GM19043 (cell line): ENCODE data around the gene NUP214.
A peak's percentile ranks its signal among the peaks of the same experiment; 100 is the strongest.

ENCODE experiments used
- ATAC-seq: cut with Tn5 transposase; IDR thresholded peaks from one replicate; pipeline ENCODE4 v1.9.1; 2021; ENCODE audit warnings: low read depth; ENCODE audit not compliant: unreplicated experiment

Gene NUP214

GRCh38 chr9:131125288-131126058, at the start of gene NUP214:
Gene NUP214 (plus strand): TSS chr9:131125586. CDS start chr9:131125705, 119 bp downstream.
- peak; percentile 96 for ATAC-seq

GRCh38 chr9:131076347-131077195, 48.8 kb upstream of the NUP214 start:
- no peak for ATAC-seq

GRCh38 chr9:131078427-131079366, 46.7 kb upstream of the NUP214 start:
- ATAC-seq, result no peak

DNA sequence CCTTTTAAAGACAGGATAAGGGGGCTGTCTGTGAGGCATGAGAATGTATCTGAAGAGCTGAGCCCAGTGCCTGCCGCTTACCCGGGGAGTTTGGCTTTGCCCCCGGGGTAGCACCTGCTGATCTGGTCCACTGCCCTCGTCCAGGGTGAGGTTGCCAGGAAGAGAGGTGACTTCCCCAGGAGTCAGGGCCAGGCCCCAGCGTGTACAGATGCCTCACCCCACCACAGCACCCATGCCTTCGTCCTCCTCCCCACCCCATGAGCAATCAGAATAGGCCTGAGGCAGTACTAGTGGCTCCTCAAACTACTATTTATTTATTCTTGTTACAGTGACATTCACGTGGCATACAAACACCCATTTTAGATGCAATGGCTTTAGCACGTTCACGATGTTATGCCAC, 44.8 kb upstream of the NUP214 start:
- no peak for ATAC-seq

DNA sequence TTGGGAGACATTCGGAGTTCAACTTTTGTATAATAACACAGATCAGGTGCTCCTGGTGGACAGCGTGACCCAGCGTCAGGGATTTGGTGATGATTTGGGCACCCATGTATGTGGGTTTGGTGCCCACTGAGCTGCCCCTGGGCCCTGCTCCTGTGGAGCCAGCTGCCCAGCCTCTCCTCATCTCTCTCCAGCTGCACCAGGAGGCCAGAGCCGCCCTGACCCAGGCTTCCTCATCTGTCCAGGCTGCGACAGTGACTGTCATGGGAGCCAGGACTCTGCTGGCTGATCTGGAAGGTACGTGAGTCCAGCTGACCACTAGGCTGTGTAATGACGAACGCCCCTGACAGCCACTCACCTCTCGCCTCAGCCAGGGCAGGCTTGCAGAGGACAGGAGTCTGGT, 43.5 kb upstream of the NUP214 start:
- no peak for ATAC-seq

DNA sequence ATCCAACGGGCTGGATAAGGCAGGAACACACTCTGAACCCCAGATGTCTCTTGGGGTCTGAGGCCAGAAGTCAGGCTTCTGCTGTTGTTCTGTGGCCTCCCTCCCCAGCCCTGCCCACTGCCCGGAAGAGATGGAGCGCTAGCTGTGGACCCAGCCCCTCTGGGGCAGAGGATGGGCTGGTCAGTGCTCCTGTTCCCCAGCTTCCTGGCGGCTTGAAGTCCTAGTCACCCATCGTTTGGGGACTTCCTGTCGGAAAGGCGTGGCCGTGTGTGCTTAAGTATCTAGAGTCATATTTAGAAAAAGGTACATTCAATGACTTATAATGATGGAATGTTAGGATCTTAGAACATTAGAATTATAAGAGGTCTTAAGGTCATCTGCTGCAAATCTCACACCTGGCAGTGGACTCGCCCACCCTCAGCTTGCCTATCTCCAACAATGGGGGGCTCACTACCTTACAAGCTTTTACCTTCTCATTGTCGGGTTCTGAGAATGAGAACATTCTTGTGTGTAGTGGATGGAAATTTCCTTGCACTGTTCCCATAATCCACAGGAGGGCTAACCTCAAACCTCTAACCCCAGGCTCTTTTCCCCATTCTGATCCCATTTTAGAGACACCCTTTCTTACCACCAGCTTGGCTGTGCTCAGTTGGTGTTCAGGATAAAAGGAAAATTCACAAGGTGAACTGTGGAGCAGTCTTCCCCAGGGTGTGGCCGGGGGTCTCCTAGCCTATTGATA, 42.4 kb upstream of the NUP214 start:
- ATAC-seq, result no peak

GRCh38 chr9:131084661-131085369, 40.6 kb upstream of the NUP214 start:
- no peak for ATAC-seq

- ATAC-seq, result no peak
Measured at GRCh38 chr9:131085370-131086122, 39.8 kb upstream of the NUP214 start.

DNA sequence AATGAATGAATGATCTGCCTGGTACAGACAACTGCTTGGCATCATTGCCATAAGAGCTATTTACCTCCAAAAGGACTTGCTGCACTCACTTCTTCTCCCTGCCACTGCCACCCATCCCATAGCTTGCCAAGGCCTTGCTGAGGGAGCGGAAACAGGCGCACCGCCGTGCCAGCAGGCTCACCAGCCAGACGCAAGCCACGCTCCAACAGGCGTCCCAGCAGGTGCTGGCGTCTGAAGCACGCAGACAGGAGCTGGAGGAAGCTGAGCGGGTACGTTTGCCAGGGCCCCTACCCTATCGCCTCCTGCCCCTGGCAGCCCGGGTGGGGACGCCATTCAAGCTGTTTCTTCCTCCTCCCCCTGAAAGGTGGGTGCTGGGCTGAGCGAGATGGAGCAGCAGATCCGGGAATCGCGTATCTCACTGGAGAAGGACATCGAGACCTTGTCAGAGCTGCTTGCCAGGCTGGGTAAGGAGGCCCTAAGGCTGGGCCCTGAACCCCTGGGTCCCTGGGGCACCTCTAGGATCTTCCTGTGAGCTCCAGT, 38.0 kb upstream of the NUP214 start:
- ATAC-seq, result no peak

DNA sequence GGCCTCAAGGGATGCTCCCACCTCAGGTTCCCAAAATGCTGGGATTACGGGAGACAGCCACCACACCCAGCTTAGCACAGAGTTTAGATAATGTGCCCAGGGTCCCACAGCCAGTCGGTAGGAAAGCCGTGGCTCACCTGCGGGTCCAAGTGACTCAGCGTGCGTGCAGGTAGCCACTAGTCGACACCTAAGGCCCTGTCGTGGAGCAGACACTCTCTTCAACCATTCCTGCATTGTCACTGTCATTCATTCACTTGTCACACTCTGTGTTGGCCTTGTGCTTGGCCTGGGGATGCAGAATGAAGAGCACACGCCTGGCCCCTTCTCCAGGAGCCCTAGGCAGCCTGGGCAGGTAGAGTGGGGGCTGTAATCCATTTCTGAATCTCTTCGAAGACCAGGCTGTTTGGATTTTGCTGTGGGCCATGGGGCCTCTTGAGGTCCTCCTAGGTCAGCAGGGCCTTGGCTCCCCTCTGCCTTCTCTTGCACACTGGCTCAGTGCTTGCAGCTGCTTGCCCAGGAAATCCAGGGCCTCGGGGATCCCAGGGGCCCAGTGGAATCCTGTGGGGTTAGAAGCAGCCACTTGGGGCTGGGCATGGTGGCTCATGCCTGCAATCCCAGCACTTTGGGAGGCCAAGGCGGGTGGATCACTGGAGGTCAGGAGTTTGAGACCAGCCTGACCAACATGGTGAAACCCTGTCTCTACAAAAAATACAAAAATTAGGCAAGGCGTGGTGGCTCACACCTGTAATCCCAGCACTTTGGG, 35.2 kb upstream of the NUP214 start:
- ATAC-seq, result no peak

- ATAC-seq, result no peak
Measured at GRCh38 chr9:131091352-131091992, 33.9 kb upstream of the NUP214 start.

GRCh38 chr9:131092030-131092429, 33.4 kb upstream of the NUP214 start:
- no peak for ATAC-seq

GRCh38 chr9:131092548-131093440, 32.6 kb upstream of the NUP214 start:
- ATAC-seq, result no peak

DNA sequence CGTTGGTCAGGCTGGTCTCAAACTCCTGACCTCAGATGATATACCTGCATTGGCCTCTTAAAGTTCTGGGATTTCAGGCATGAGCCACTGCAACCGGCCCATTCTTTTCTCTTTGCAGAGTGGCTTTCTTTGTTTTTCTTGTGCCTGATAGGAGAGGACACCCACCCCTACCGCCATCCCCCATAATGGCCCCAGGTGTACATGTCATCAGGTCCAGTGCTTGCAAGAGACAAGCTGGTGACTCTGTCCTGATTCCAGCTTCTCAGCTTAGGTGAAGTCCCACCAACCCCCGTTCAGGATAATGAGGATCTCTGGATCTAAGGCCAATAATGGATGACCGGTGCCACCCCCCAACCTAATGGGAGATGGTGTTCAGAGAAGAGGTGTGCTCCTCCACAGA, 31.4 kb upstream of the NUP214 start:
- ATAC-seq, result no peak

GRCh38 chr9:131094622-131095021, 30.8 kb upstream of the NUP214 start:
- no peak for ATAC-seq

GRCh38 chr9:131095666-131096268, 29.6 kb upstream of the NUP214 start:
- no peak for ATAC-seq
